B cell (primary cell): ENCODE data around the gene UBXN2A. TPM values are rescaled to one million over a fixed set of nuclear protein-coding genes. Genes with fewer than 3 reads are reported as not detected.

Source experiments
- ATAC-seq: fragments of 200-7000 bp; cut with Tn5 transposase; one replicate; pipeline ENCODE4 v1.10.0; 2021; ENCODE audit warnings: low read depth, mild to moderate bottlenecking, moderate number of reproducible peaks, moderate library complexity
- CTCF ChIA-PET: fragments of 350-600 bp; sonication (Branson Sonifier 250); formaldehyde crosslinking; loops from one replicate; lab custom pipeline; 2021; ENCODE audit warnings: antibody characterized with exemption, inconsistent platforms; lab: Charles Lee
- POLR2A ChIA-PET: fragments of 350-600 bp; sonication (Branson Sonifier 250); formaldehyde crosslinking; loops from one replicate; lab custom pipeline; 2021; ENCODE audit warnings: antibody characterized with exemption; lab: Charles Lee
- DNase-seq: peaks from one replicate; pipeline ENCODE4 v3.0.0; 2013
- H2AFZ ChIP-seq: 2 replicates; pipeline ENCODE4 v1.6.1; 2012; ENCODE audit warnings: mild to moderate bottlenecking, low read depth, low read length; ENCODE audit not compliant: insufficient read depth, poor library complexity, severe bottlenecking
- H3K27ac ChIP-seq, 2 donors: 1 replicate in 1 of 2; 2 replicates in 1 of 2; pipeline ENCODE4 v1.5.1; 2012 to 2013; ENCODE audit warnings: low read length in 2 of 2, mild to moderate bottlenecking in 2 of 2, moderate library complexity in 1 of 2
- H3K27me3 ChIP-seq, 4 experiments: fragments of 200-600 bp in 1 of 4; sonication (generic) in 1 of 4; replicated peaks in 1 of 4; 1 replicate in 2 of 4; 2 replicates in 2 of 4; pipeline versions ENCODE4 v1.6.1 to v1.7.0; 2013 to 2016; ENCODE audit warnings: low read length in 3 of 4, mild to moderate bottlenecking in 2 of 4, mixed read lengths in 1 of 4, moderate library complexity in 1 of 4; ENCODE audit not compliant: insufficient read depth in 4 of 4, control insufficient read depth in 3 of 4; ENCODE audit errors: control extremely low read depth in 1 of 4
- H3K36me3 ChIP-seq, 2 experiments: replicated peaks in 1 of 2; 1 replicate in 1 of 2; 2 replicates in 1 of 2; pipeline versions ENCODE4 v1.6.1 to v1.7.1; 2013; ENCODE audit warnings: low read length in 1 of 2; ENCODE audit not compliant: insufficient read depth in 2 of 2, control insufficient read depth in 1 of 2; ENCODE audit errors: control extremely low read depth in 1 of 2, extremely low read depth in 1 of 2
- H3K4me1 ChIP-seq, 2 donors: fragments of 200-600 bp in 1 of 2; sonication (generic) in 1 of 2; 1 replicate in 1 of 2; 2 replicates in 1 of 2; pipeline versions ENCODE4 v1.5.1 to v1.6.1; 2013 to 2017; ENCODE audit warnings: low read length in 2 of 2; ENCODE audit not compliant: control insufficient read depth in 2 of 2, insufficient read depth in 2 of 2
- H3K4me2 ChIP-seq: replicated peaks from 2 replicates; pipeline ENCODE3; 2012; ENCODE audit warnings: mild to moderate bottlenecking, low read depth, low read length; ENCODE audit not compliant: poor library complexity, severe bottlenecking
- H3K4me3 ChIP-seq, 5 experiments: fragments of 200-600 bp in 1 of 5; sonication (generic) in 1 of 5; 1 replicate in 3 of 5; 2 replicates in 2 of 5; pipeline versions ENCODE4 v1.5.1 to v1.7.0; 2011 to 2016; ENCODE audit warnings: low read length in 4 of 5, mild to moderate bottlenecking in 4 of 5, low read depth in 2 of 5, control low read depth in 1 of 5, moderate library complexity in 1 of 5; ENCODE audit not compliant: insufficient read depth in 1 of 5; ENCODE audit errors: control extremely low read depth in 1 of 5, extremely low read depth in 1 of 5
- H3K79me2 ChIP-seq: fragments of 200-600 bp; sonication (generic); one replicate; pipeline ENCODE4 v1.6.0; 2016; ENCODE audit warnings: low read length; ENCODE audit not compliant: control insufficient read depth, insufficient read depth
- H3K9ac ChIP-seq: fragments of 200-600 bp; sonication (generic); 2 replicates; pipeline ENCODE4 v1.6.1; 2017; ENCODE audit warnings: mild to moderate bottlenecking, low read length, moderate library complexity
- H3K9me3 ChIP-seq, 3 donors: one replicate each; pipeline versions ENCODE4 v1.6.1 to v1.7.1; 2013; ENCODE audit warnings: low read length in 2 of 3; ENCODE audit not compliant: control insufficient read depth in 2 of 3, insufficient read depth in 1 of 3; ENCODE audit errors: control extremely low read depth in 1 of 3
- H4K20me1 ChIP-seq: 2 replicates; pipeline ENCODE4 v1.6.0; 2012; ENCODE audit warnings: mild to moderate bottlenecking, low read length; ENCODE audit not compliant: insufficient read depth, control insufficient read depth, poor library complexity, severe bottlenecking
- H3K27ac Mint-ChIP-seq: one replicate; pipeline ENCODE4 v1.8.0; 2021; ENCODE audit warnings: mixed read lengths
- H3K27me3 Mint-ChIP-seq: one replicate; pipeline ENCODE4 v1.8.0; 2021; ENCODE audit warnings: mixed read lengths
- H3K4me1 Mint-ChIP-seq: one replicate; pipeline ENCODE4 v1.8.0; 2021; ENCODE audit warnings: mixed read lengths
- H3K4me3 Mint-ChIP-seq: one replicate; pipeline ENCODE4 v1.8.0; 2021; ENCODE audit warnings: mixed read lengths
- H3K9me3 Mint-ChIP-seq: one replicate; pipeline ENCODE4 v1.8.0; 2022; ENCODE audit warnings: mixed read lengths; ENCODE audit not compliant: insufficient read depth
- EZH2 ChIP-seq: IDR thresholded peaks from 2 replicates; pipeline ENCODE4 v1.6.1; 2012; ENCODE audit warnings: borderline replicate concordance, low read depth, mild to moderate bottlenecking, moderate library complexity, low read length; ENCODE audit not compliant: insufficient read depth, poor library complexity, severe bottlenecking
- WGBS: methylation state at CpG from one replicate; pipeline ENCODE4 v1.1.5; 2013; ENCODE audit warnings: missing lambda C conversion rate; ENCODE audit not compliant: insufficient coverage; 5-methylcytosine and 5-hydroxymethylcytosine counted together
- intact Hi-C: fragments of 100-400 bp; cut with micrococcal nuclease; formaldehyde crosslinking; loops from one replicate; pipeline ENCODE4 v1.10.0; 2022
- polyA plus RNA-seq: library from polyadenylated mRNA; depleted of rRNA; stranded (reverse); fragments of >200 nt; gene quantifications from 2 replicates; pipeline ENCODE4 v1.2.3, GENCODE V29; 2012
- total RNA-seq, 2 donors: library from RNA; stranded (reverse); fragments of 120-200 nt in 1 of 2; gene quantifications; 1 replicate in 1 of 2; 2 replicates in 1 of 2; pipeline versions ENCODE4 v1.2.3 to v1.2.4, GENCODE V29; 2013 to 2022
- TF ChIP-seq, protein P1 (sequence below): fragments of 200-600 bp; IDR thresholded peaks from one replicate; pipeline ENCODE4 v1.8.0; 2022; ENCODE audit warnings: antibody characterized with exemption, mild to moderate bottlenecking

The UBXN2A gene
- total and polyA plus RNA-seq, 2 donors (not counting 1 experiment from before 2014, with no cell fraction given) = 2.8 to 13.4 TPM

GRCh38 chr2:23953625-23954024 lies 13.4 kb downstream of the UBXN2A start:
- intact Hi-C loops = no loop called here
- no peak overlapping the region for H3K27ac Mint-ChIP-seq
- no peak overlapping the region for H3K4me3 Mint-ChIP-seq
- Histone ChIP-seq H2AFZ (no peak overlapping the region), H3K27ac (no peak overlapping the region), H3K4me2 (no peak overlapping the region), H3K4me1 (no peaks in the 10 kb centered on the region), H4K20me1 (no peaks in the 10 kb centered on the region), H3K79me2 (peaks cover 23% of the 10 kb centered on the region), H3K36me3 (peaks cover 0 to 2% of the 10 kb centered on the region in 2 experiments), H3K4me3 (no peak overlapping the region), H3K27me3 (no peaks in the 10 kb centered on the region), H3K9me3 (no peaks in the 10 kb centered on the region), H3K9ac (no peak overlapping the region)
- TF ChIP-seq, protein P1, sequence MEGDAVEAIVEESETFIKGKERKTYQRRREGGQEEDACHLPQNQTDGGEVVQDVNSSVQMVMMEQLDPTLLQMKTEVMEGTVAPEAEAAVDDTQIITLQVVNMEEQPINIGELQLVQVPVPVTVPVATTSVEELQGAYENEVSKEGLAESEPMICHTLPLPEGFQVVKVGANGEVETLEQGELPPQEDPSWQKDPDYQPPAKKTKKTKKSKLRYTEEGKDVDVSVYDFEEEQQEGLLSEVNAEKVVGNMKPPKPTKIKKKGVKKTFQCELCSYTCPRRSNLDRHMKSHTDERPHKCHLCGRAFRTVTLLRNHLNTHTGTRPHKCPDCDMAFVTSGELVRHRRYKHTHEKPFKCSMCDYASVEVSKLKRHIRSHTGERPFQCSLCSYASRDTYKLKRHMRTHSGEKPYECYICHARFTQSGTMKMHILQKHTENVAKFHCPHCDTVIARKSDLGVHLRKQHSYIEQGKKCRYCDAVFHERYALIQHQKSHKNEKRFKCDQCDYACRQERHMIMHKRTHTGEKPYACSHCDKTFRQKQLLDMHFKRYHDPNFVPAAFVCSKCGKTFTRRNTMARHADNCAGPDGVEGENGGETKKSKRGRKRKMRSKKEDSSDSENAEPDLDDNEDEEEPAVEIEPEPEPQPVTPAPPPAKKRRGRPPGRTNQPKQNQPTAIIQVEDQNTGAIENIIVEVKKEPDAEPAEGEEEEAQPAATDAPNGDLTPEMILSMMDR = no peak
- no peak for TF ChIP-seq EZH2
- POLR2A ChIA-PET = no interaction called here
- no peaks in the 10 kb centered on the region for H3K9me3 Mint-ChIP-seq
- H3K27me3 Mint-ChIP-seq = no peaks in the 10 kb centered on the region
- CTCF ChIA-PET = no interaction called here
- no peak for ATAC-seq
- DNase-seq = no peak
- peaks cover 2% of the 10 kb centered on the region for H3K4me1 Mint-ChIP-seq

- H3K4me2 ChIP-seq = no peak overlapping the region
- TF ChIP-seq, protein P1 = no peak
- TF ChIP-seq EZH2 = no peak
- 100% methylated on average over 1 of the region's 6 CpGs for WGBS
- ChIA-PET POLR2A (no interaction called here), CTCF (no interaction called here)
- Mint-ChIP-seq H3K27me3 (no peaks in the 10 kb centered on the region), H3K27ac (no peak overlapping the region), H3K4me3 (no peak overlapping the region), H3K9me3 (no peaks in the 10 kb centered on the region), H3K4me1 (peaks cover 2% of the 10 kb centered on the region)
- peaks cover 17% of the 10 kb centered on the region for H3K79me2 ChIP-seq
- no peaks in the 10 kb centered on the region for H3K27me3 ChIP-seq
- DNase-seq = no peak
- ATAC-seq = no peak
- no peaks in the 10 kb centered on the region for H4K20me1 ChIP-seq
- no peak overlapping the region for H3K27ac ChIP-seq
- peaks cover 0 to 2% of the 10 kb centered on the region in 2 experiments for H3K36me3 ChIP-seq
- H3K9ac ChIP-seq = no peak overlapping the region
- H3K9me3 ChIP-seq = no peaks in the 10 kb centered on the region
- intact Hi-C loops = no loop called here
- H3K4me1 ChIP-seq = no peaks in the 10 kb centered on the region
- H3K4me3 ChIP-seq = no peak overlapping the region
- H2AFZ ChIP-seq = no peak overlapping the region
These were observed 14.2 kb downstream of the UBXN2A start for GRCh38 chr2:23954325-23955014.
